GM23338 (cell line): Measurements from ENCODE around the gene HTD2. TPM values are rescaled to one million over a fixed set of nuclear protein-coding genes. Genes with fewer than 3 reads are reported as not detected.

Source experiments
- ATAC-seq: fragments of 200-7000 bp; cut with Tn5 transposase; 3 replicates; pipeline ENCODE4 v1.9.1; 2020
- DNase-seq: peaks from one replicate; pipeline ENCODE4 v3.0.0-alpha.2; 2015; ENCODE audit warnings: low spot score
- H2AFZ ChIP-seq: fragments of 200-600 bp; sonication (generic); 2 replicates; pipeline ENCODE4 v1.8.0; 2016; ENCODE audit warnings: antibody characterized with exemption, mild to moderate bottlenecking, moderate library complexity
- H3F3A ChIP-seq: fragments of 200-600 bp; sonication (generic); replicated peaks from 2 replicates; pipeline ENCODE4 v1.8.0; 2017; ENCODE audit warnings: antibody characterized with exemption, mixed run types, low read depth
- H3K27ac ChIP-seq: fragments of 200-600 bp; sonication (generic); 2 replicates; pipeline ENCODE4 v1.6.1; 2016; ENCODE audit warnings: low read depth
- H3K27me3 ChIP-seq: fragments of 200-600 bp; sonication (generic); 2 replicates; pipeline ENCODE4 v1.8.0; 2016; ENCODE audit warnings: mild to moderate bottlenecking, mixed run types, moderate library complexity; ENCODE audit not compliant: insufficient read depth
- H3K36me3 ChIP-seq: fragments of 200-600 bp; sonication (generic); 2 replicates; pipeline ENCODE4 v1.8.0; 2016; ENCODE audit warnings: mild to moderate bottlenecking; ENCODE audit not compliant: insufficient read depth
- H3K4me1 ChIP-seq: fragments of 200-600 bp; sonication (generic); 2 replicates; pipeline ENCODE4 v1.8.0; 2016; ENCODE audit warnings: mild to moderate bottlenecking, moderate library complexity; ENCODE audit not compliant: insufficient read depth
- H3K4me2 ChIP-seq: fragments of 200-600 bp; sonication (generic); 2 replicates; pipeline ENCODE4 v1.7.1; 2017; ENCODE audit warnings: mixed run types
- H3K4me3 ChIP-seq: fragments of 200-600 bp; sonication (generic); 2 replicates; pipeline ENCODE4 v1.6.1; 2016; ENCODE audit warnings: mixed run types
- H3K79me2 ChIP-seq: fragments of 200-600 bp; sonication (generic); replicated peaks from 2 replicates; pipeline ENCODE4 v1.8.0; 2017; ENCODE audit warnings: mild to moderate bottlenecking; ENCODE audit not compliant: insufficient read depth
- H3K9me2 ChIP-seq: fragments of 200-600 bp; sonication (generic); 2 replicates; pipeline ENCODE4 v1.8.0; 2017; ENCODE audit not compliant: insufficient read depth
- H4K20me1 ChIP-seq: fragments of 200-600 bp; sonication (generic); replicated peaks from 2 replicates; pipeline ENCODE4 v1.8.0; 2017; ENCODE audit warnings: mild to moderate bottlenecking; ENCODE audit not compliant: insufficient read depth
- H3K27ac Mint-ChIP-seq: 2 replicates; pipeline ENCODE4 v1.8.0; 2020; ENCODE audit warnings: inconsistent platforms, mild to moderate bottlenecking, moderate library complexity, mixed read lengths
- H3K27me3 Mint-ChIP-seq: 3 replicates; pipeline ENCODE4 v1.8.0; 2022; ENCODE audit warnings: low read depth, mild to moderate bottlenecking, moderate library complexity, mixed read lengths, inconsistent platforms; ENCODE audit not compliant: insufficient read depth, poor library complexity
- H3K36me3 Mint-ChIP-seq: 3 replicates; pipeline ENCODE4 v1.8.0; 2021; ENCODE audit warnings: low read depth, mild to moderate bottlenecking, inconsistent platforms, moderate library complexity, mixed read lengths
- H3K4me1 Mint-ChIP-seq: 3 replicates; pipeline ENCODE4 v1.8.0; 2020; ENCODE audit warnings: mild to moderate bottlenecking, inconsistent platforms, mixed read lengths
- H3K4me3 Mint-ChIP-seq: 3 replicates; pipeline ENCODE4 v1.8.0; 2021; ENCODE audit warnings: moderate library complexity, mild to moderate bottlenecking, inconsistent platforms, mixed read lengths
- H3K9me3 Mint-ChIP-seq: 3 replicates; pipeline ENCODE4 v1.8.0; 2020; ENCODE audit warnings: moderate library complexity, mild to moderate bottlenecking, inconsistent platforms, mixed read lengths
- CREB1 ChIP-seq: fragments of 250-450 bp; sonication (Bioruptor Pico); IDR thresholded peaks from 2 replicates; pipeline ENCODE4 v1.5.0; 2020; ENCODE audit warnings: low read depth, mild to moderate bottlenecking, moderate library complexity
- EZH2 ChIP-seq: fragments of 200-600 bp; sonication (generic); IDR thresholded peaks from one replicate; pipeline ENCODE4 v1.8.0; 2017; ENCODE audit warnings: antibody characterized with exemption, mild to moderate bottlenecking, low read depth; ENCODE audit not compliant: unreplicated experiment
- EZH2phosphoT487 ChIP-seq: fragments of 200-600 bp; sonication (generic); IDR thresholded peaks from one replicate; pipeline ENCODE4 v1.8.1; 2018; ENCODE audit warnings: antibody characterized with exemption; ENCODE audit not compliant: unreplicated experiment
- JUNB ChIP-seq: IDR thresholded peaks from one replicate; pipeline ENCODE4 v1.6.1; 2016; ENCODE audit warnings: antibody characterized with exemption; ENCODE audit not compliant: unreplicated experiment
- NANOG ChIP-seq: IDR thresholded peaks from 2 replicates; pipeline ENCODE4 v1.6.1; 2016; ENCODE audit warnings: antibody characterized with exemption, borderline replicate concordance
- POLR2AphosphoS5 ChIP-seq: IDR thresholded peaks from 2 replicates; pipeline ENCODE4 v1.6.1; 2016; ENCODE audit warnings: antibody characterized with exemption, low read depth
- STAT1 ChIP-seq: IDR thresholded peaks from one replicate; pipeline ENCODE4 v1.6.1; 2016; ENCODE audit warnings: antibody characterized with exemption; ENCODE audit not compliant: unreplicated experiment
- ZNF114 ChIP-seq: fragments of 250-450 bp; sonication (Bioruptor Pico); IDR thresholded peaks from 2 replicates; pipeline ENCODE4 v1.5.0; 2020; ENCODE audit warnings: mild to moderate bottlenecking, moderate library complexity
- ZNF331 ChIP-seq: fragments of 250-450 bp; sonication (Bioruptor Pico); IDR thresholded peaks from 2 replicates; pipeline ENCODE4 v1.5.0; 2020; ENCODE audit warnings: low read depth, mild to moderate bottlenecking, moderate library complexity
- polyA plus RNA-seq: library from polyadenylated mRNA; unstranded; fragments of >200 nt; fragmentation: Nextera tagmentation; extraction: Ambion mirVana; gene quantifications from 2 replicates; pipeline ENCODE4 v1.2.1, GENCODE V29; 2016
- total RNA-seq: library from RNA; depleted of rRNA; stranded (reverse); fragments of >200 nt; shearing (Covaris generic); gene quantifications from 2 replicates; pipeline ENCODE4 v1.2.3, GENCODE V29; 2014
- TF ChIP-seq, protein P1 (sequence below): IDR thresholded peaks from one replicate; pipeline ENCODE4 v1.6.1; 2018; ENCODE audit warnings: antibody characterized with exemption; ENCODE audit not compliant: unreplicated experiment
- TF ChIP-seq, protein P2 (sequence below): fragments of 250-450 bp; sonication (Bioruptor Pico); IDR thresholded peaks from 2 replicates; pipeline ENCODE4 v1.5.0; 2020; ENCODE audit warnings: mild to moderate bottlenecking, moderate library complexity
- TF ChIP-seq, protein P3 (sequence below), 2 experiments: fragments of 200-600 bp in 1 of 2; sonication (generic) in 1 of 2; conservative IDR thresholded peaks; 2 replicates each; pipeline versions ENCODE4 v1.5.1 to v1.6.1; 2016 to 2017; ENCODE audit warnings: antibody characterized with exemption in 2 of 2, low read depth in 2 of 2, mild to moderate bottlenecking in 2 of 2, moderate library complexity in 1 of 2
- TF ChIP-seq, protein P4 (sequence below): IDR thresholded peaks from 2 replicates; pipeline ENCODE4 v1.6.1; 2016; ENCODE audit warnings: antibody characterized with exemption

HTD2 gene
- total and polyA plus RNA-seq, 2 experiments from 2014 or later, result 19.3 to 24.2 TPM

DNA sequence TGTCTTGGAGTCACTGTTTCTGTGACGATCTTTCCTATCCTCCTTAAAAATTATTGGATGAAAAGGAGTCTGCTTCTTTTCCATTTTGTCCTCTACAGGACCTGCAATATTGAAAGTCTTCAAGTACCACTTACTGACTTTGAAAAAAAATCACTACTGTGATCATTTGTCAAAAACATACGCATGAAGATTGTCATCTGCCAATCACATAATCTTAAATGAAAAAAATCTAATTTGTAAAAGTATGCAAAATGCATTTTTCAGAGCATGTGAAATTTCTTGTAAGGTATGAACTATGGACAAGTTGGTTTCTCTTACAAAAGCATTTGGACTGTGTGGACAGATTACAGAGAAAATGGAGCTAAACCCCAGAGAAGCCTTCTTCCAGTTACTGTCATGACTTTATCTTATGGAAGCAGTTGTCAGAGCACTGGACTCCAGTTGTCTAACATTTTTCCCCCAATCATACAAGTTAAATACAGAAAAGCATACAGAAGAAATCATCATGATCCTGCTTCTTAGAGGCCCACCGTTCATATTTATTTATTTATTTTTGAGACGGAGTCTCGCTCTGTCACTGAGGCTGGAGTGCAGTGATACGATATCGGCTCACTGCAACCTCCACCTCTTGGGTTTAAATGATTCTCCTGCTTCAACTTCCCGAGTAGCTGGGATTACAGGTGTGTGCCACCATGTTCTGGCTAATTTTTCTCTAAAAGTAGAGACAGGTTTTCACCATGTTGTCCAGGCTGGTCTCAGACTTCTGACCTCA lies 23.0 kb downstream of the HTD2 start:
- ATAC-seq, result no peak
- no peaks in the 10 kb centered on the region; the same call in 1 of the 2 replicates for H3F3A ChIP-seq
- no peak for DNase-seq

More for the DNA sequence above, 23.0 kb downstream of the HTD2 start:
- Mint-ChIP-seq H3K27ac (no peak overlapping the region), H3K27me3 (peaks cover 12% of the 10 kb centered on the region), H3K4me1 (peaks cover 8% of the 10 kb centered on the region), H3K9me3 (no peaks in the 10 kb centered on the region), H3K36me3 (no peaks in the 10 kb centered on the region), H3K4me3 (no peak overlapping the region)
- Histone ChIP-seq H3K4me2 (no peak overlapping the region), H4K20me1 (no peaks in the 10 kb centered on the region), H3K79me2 (no peaks in the 10 kb centered on the region), H3K36me3 (no peaks in the 10 kb centered on the region), H3K27ac (no peak overlapping the region), H3K4me3 (no peak overlapping the region), H2AFZ (no peak overlapping the region), H3K27me3 (peaks cover 22% of the 10 kb centered on the region), H3K4me1 (peaks cover 10% of the 10 kb centered on the region), H3K9me2 (no peaks in the 10 kb centered on the region)
- TF ChIP-seq EZH2 (no peak), CREB1 (no peak), ZNF331 (CRISPR knock-in tag) (no peak), POLR2AphosphoS5 (no peak), EZH2phosphoT487 (no peak), JUNB (no peak), STAT1 (no peak), ZNF114 (CRISPR knock-in tag) (no peak), NANOG (no peak)
- TF ChIP-seq, protein P1, sequence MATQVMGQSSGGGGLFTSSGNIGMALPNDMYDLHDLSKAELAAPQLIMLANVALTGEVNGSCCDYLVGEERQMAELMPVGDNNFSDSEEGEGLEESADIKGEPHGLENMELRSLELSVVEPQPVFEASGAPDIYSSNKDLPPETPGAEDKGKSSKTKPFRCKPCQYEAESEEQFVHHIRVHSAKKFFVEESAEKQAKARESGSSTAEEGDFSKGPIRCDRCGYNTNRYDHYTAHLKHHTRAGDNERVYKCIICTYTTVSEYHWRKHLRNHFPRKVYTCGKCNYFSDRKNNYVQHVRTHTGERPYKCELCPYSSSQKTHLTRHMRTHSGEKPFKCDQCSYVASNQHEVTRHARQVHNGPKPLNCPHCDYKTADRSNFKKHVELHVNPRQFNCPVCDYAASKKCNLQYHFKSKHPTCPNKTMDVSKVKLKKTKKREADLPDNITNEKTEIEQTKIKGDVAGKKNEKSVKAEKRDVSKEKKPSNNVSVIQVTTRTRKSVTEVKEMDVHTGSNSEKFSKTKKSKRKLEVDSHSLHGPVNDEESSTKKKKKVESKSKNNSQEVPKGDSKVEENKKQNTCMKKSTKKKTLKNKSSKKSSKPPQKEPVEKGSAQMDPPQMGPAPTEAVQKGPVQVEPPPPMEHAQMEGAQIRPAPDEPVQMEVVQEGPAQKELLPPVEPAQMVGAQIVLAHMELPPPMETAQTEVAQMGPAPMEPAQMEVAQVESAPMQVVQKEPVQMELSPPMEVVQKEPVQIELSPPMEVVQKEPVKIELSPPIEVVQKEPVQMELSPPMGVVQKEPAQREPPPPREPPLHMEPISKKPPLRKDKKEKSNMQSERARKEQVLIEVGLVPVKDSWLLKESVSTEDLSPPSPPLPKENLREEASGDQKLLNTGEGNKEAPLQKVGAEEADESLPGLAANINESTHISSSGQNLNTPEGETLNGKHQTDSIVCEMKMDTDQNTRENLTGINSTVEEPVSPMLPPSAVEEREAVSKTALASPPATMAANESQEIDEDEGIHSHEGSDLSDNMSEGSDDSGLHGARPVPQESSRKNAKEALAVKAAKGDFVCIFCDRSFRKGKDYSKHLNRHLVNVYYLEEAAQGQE, result no peak
- TF ChIP-seq, protein P2, sequence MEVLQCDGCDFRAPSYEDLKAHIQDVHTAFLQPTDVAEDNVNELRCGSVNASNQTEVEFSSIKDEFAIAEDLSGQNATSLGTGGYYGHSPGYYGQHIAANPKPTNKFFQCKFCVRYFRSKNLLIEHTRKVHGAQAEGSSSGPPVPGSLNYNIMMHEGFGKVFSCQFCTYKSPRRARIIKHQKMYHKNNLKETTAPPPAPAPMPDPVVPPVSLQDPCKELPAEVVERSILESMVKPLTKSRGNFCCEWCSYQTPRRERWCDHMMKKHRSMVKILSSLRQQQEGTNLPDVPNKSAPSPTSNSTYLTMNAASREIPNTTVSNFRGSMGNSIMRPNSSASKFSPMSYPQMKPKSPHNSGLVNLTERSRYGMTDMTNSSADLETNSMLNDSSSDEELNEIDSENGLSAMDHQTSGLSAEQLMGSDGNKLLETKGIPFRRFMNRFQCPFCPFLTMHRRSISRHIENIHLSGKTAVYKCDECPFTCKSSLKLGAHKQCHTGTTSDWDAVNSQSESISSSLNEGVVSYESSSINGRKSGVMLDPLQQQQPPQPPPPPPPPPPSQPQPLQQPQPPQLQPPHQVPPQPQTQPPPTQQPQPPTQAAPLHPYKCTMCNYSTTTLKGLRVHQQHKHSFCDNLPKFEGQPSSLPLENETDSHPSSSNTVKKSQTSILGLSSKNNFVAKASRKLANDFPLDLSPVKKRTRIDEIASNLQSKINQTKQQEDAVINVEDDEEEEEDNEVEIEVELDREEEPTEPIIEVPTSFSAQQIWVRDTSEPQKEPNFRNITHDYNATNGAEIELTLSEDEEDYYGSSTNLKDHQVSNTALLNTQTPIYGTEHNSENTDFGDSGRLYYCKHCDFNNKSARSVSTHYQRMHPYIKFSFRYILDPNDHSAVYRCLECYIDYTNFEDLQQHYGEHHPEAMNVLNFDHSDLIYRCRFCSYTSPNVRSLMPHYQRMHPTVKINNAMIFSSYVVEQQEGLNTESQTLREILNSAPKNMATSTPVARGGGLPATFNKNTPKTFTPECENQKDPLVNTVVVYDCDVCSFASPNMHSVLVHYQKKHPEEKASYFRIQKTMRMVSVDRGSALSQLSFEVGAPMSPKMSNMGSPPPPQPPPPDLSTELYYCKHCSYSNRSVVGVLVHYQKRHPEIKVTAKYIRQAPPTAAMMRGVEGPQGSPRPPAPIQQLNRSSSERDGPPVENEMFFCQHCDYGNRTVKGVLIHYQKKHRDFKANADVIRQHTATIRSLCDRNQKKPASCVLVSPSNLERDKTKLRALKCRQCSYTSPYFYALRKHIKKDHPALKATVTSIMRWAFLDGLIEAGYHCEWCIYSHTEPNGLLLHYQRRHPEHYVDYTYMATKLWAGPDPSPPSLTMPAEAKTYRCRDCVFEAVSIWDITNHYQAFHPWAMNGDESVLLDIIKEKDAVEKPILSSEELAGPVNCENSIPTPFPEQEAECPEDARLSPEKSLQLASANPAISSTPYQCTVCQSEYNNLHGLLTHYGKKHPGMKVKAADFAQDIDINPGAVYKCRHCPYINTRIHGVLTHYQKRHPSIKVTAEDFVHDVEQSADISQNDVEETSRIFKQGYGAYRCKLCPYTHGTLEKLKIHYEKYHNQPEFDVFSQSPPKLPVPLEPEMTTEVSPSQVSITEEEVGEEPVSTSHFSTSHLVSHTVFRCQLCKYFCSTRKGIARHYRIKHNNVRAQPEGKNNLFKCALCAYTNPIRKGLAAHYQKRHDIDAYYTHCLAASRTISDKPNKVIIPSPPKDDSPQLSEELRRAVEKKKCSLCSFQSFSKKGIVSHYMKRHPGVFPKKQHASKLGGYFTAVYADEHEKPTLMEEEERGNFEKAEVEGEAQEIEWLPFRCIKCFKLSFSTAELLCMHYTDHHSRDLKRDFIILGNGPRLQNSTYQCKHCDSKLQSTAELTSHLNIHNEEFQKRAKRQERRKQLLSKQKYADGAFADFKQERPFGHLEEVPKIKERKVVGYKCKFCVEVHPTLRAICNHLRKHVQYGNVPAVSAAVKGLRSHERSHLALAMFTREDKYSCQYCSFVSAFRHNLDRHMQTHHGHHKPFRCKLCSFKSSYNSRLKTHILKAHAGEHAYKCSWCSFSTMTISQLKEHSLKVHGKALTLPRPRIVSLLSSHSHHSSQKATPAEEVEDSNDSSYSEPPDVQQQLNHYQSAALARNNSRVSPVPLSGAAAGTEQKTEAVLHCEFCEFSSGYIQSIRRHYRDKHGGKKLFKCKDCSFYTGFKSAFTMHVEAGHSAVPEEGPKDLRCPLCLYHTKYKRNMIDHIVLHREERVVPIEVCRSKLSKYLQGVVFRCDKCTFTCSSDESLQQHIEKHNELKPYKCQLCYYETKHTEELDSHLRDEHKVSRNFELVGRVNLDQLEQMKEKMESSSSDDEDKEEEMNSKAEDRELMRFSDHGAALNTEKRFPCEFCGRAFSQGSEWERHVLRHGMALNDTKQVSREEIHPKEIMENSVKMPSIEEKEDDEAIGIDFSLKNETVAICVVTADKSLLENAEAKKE (CRISPR knock-in tag), result no peak
- TF ChIP-seq, protein P3, sequence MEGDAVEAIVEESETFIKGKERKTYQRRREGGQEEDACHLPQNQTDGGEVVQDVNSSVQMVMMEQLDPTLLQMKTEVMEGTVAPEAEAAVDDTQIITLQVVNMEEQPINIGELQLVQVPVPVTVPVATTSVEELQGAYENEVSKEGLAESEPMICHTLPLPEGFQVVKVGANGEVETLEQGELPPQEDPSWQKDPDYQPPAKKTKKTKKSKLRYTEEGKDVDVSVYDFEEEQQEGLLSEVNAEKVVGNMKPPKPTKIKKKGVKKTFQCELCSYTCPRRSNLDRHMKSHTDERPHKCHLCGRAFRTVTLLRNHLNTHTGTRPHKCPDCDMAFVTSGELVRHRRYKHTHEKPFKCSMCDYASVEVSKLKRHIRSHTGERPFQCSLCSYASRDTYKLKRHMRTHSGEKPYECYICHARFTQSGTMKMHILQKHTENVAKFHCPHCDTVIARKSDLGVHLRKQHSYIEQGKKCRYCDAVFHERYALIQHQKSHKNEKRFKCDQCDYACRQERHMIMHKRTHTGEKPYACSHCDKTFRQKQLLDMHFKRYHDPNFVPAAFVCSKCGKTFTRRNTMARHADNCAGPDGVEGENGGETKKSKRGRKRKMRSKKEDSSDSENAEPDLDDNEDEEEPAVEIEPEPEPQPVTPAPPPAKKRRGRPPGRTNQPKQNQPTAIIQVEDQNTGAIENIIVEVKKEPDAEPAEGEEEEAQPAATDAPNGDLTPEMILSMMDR (conservative IDR thresholded peaks at IDR 0.05; ENCODE audit: low read depth in 2 of 2), result no peak
- TF ChIP-seq, protein P4, sequence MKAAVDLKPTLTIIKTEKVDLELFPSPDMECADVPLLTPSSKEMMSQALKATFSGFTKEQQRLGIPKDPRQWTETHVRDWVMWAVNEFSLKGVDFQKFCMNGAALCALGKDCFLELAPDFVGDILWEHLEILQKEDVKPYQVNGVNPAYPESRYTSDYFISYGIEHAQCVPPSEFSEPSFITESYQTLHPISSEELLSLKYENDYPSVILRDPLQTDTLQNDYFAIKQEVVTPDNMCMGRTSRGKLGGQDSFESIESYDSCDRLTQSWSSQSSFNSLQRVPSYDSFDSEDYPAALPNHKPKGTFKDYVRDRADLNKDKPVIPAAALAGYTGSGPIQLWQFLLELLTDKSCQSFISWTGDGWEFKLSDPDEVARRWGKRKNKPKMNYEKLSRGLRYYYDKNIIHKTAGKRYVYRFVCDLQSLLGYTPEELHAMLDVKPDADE, result no peak
